Measurements from ENCODE around the gene INKA2.

Gene INKA2

DNA sequence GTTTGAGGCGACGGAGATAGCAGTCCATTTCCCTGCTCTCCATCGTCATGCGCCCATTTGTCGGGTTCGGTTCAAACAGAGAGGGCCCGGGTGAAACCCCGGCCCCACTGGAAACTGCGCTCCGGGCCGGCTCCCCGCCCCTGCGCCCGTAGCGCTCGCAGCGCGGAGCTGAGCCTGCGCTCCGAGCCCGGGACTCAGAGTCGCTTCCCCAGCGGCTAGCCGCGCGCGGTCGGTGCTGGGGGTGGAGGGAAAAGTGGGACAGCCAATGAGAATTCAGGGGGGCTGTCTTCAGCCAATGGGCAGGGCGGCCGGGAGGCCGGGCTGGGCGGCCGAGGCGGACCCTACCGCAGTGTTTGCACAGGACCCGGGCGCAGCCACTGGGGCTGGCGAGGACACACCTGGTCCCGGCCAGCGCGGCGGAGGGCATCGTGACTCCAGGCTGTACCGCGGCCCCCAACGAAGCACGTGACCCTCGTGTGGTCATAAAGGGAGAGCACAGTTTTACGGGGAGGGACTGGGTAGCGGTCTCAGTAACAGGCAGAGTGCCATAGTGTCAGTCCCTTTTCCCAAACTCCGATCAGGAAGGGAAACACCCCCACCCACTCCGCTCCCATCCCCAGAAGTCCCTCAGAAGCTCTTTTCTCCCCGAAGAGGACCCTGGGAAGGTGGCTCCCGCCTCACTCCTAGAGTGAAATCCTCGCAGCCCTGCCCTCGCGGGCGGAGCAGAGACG lies at the start of gene INKA2:
Gene INKA2, minus strand, starts transcription at position 202 of the 731 bp plus-strand sequence. Its CDS starts 153 bp downstream, at position 49.
- peak; percentile 48 to 92 (median 81) for DNase-seq

GRCh38 chr1:111786669-111787207 lies 47.5 kb upstream of the INKA2 start:
- DNase-seq = no peak

GRCh38 chr1:111784273-111784901 lies 45.2 kb upstream of the INKA2 start:
- no peak for DNase-seq

- DNase-seq = no peak
Measured at GRCh38 chr1:111779546-111779945, 40.4 kb upstream of the INKA2 start.

- DNase-seq = no peak
Measured at GRCh38 chr1:111778541-111779051, 39.4 kb upstream of the INKA2 start.

DNA sequence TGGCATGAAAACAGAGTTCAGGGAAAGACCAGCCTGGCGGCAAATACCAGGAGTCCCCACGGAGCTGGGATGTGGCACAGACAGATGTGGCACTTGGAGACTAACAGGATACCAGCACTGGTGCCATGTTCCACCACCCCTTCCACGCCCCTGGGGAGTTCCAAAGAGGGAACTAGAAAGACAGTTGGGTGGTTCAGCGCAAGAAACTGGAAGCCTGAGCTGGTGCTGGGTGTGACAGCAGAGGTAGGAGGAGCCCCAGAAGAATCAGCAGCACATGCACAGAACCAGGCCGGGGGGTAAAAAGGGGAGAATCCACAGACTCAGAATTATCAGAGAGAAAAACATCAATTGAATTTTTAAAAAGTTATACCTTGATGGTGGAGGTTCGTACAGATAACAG lies 38.9 kb upstream of the INKA2 start:
- no peak for DNase-seq

DNA sequence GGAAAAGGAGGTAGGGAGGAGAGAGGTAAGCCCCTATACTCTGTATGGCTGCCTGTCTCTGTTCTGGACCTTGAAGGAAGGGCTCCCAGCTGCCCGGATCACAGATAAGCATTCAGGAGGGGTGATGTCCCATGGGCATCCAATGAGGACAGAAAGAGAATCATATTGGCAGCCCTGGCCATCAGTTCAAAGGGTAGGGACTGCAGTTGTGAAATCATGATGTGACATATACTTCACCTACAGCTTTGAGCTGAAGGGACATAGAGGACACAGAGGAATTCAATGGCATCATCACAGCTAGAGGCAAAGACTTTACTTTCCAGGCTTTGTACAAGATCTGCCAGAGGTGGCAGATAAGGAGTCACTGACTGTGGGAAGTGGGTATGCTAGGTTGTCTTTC lies 38.1 kb upstream of the INKA2 start:
- no peak for DNase-seq

- no peak for DNase-seq
Measured at GRCh38 chr1:111776861-111777260, 37.7 kb upstream of the INKA2 start.

DNA sequence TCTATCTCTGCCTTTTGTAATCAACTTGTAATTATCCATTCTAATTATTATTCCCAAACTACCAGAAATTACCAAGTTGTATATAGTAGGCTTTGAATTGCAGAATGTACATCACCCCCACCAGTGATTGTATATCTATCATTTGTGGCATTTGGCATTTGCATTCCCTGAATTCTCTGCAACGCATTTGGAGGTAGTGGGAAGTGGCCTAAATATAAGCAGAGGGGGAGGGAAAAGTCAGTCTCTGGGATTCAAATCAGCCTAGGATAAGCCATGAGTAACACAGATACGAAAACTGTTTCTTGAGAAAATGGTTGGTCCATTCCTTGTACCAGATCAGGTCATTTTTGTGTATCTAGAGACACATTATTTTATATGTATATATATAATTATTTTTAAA lies 37.2 kb upstream of the INKA2 start:
- DNase-seq = no peak

DNA sequence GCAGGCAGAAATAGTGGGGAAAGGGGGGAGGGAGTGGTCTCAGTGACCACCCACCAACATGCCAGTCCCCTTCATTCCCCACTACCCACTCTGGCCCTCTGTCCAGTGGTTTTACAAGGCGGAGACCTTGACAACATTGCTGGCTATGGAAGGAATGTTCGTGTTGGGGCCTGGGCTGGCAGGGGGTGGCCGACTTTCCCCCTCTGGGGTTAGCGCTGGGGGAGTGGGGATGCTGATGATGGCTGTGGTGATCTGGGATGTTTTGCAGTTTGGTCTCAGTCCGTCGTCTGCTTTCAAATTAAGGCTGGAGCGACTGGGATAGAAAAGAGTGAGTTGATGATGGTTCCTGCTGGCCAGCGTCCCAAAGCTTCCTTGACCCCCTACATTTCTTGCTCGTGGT lies 36.8 kb upstream of the INKA2 start:
- DNase-seq = no peak

DNA sequence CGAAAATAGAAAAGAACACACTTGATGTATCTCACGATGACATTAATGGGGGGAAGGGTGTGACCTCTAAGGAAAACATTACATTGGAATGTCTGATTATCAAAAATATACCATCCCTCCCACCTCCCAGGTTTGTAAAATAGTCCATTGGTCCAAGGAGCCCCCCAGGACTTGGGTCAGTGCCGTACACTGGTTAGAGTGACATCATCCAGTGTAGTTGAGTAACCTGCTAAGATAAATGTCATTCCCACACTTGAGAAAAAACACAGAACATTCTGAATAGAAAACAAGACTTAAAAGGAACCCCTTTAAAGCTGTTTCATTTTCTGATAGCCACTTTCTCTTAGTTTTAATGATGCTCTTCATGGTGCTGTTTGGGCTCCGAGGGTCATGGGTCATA lies 31.7 kb upstream of the INKA2 start:
- no peak for DNase-seq

DNA sequence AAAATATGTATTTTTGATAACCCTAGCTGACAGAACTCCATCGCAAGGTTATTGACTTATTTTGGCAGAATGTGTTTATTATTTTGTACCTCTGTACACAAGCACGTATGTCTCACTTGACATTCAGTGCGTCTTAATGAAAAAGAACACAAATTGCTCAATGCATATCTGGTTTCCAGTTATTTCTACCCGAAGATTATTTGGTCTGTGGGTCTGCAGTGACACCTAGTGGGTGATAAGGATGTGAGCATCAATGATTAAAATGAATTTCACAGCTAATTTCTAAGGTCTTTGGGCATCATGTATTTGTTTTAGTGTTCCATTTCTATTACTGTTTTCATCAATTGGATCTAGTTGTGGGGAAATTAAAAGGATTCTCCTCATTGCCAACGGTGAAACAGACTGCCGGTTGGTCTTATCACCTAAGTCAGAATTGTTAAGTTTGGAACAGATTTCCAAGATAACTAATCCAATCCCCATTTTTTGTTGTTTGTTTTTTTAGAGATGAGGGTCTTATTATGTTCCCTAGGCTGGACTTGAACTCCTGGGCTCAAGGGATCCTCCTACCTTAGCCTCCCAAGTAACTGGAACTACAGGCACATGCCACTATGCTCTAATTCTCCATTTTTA lies 30.4 kb upstream of the INKA2 start:
- peak in 12 of 51 donors; percentile 4 to 41 (median 22) for DNase-seq

- no peak for DNase-seq
Measured at GRCh38 chr1:111768625-111769024, 29.4 kb upstream of the INKA2 start.

DNA sequence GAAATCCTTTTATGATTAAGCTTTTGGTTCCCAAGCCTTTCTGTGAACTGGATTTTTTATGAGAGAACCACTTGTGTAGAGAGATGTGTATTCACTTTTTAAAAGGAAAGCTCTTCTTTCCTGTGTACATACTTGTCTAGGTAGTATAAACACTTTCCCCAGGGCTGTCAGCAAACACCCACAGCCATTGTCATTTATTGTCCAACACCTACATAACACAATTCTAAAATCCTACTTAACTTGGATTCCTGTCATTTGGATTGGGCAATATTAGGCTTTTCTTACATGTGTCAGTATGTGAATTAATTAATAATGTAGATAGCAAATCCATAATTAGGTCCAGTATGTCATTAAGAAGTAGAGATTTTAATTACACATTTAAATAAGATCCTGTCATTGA lies 28.8 kb upstream of the INKA2 start:
- no peak for DNase-seq

DNA sequence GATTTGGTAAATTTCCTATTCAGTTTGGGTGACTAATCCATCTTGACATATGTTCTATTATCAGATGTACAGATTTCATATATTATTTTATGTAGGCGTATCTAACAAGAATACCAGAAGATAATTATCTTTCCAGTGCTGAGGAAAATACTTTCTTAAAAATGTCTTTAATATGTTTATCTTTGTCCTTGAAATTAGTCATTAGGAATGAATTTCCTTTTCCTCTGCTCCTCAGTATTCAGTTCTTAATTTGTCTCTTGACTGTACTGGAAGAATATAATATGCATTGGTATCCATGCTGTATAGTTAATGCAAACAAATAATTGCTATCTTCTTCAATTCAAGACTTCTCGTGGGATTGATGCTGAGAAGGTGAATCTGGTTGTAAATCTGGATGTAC lies 23.1 kb upstream of the INKA2 start:
- DNase-seq = no peak

GRCh38 chr1:111761717-111762116 lies 22.5 kb upstream of the INKA2 start:
- DNase-seq = no peak

- DNase-seq = no peak
Measured at GRCh38 chr1:111758373-111758772, 19.2 kb upstream of the INKA2 start.

DNA sequence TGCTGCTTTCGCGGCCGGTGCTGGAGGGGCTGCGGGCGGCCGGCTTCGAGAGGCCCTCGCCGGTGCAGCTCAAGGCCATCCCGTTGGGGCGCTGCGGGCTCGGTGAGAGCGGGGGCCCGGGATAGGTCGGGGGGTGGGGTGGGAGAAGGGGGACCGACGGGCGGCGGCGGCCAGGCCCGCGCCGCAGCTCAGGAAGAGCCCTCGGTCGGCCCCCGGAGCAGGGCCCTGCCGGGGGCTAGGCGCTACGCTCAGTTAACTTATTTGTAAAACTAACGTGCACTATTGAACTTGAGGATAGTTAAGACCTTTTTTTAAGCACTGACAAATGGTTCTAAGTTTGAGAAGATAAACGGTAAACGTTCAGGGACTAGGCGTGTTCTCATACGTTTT lies 16.9 kb upstream of the INKA2 start:
- DNase-seq = no peak

GRCh38 chr1:111755331-111756123 lies 16.3 kb upstream of the INKA2 start, which contains the start of gene DDX20:
Gene DDX20, plus strand, starts transcription at chr1:111755901. Its CDS starts 24 bp downstream, at chr1:111755925.
- peak; percentile 60 to 95 (median 88) for DNase-seq

- DNase-seq = peak in 15 of 51 donors; percentile 21 to 63 (median 40)
Measured at GRCh38 chr1:111754984-111755330, 15.8 kb upstream of the INKA2 start.

GRCh38 chr1:111751906-111752575 lies 12.8 kb upstream of the INKA2 start:
- DNase-seq = no peak

Data from hypothalamus (tissue), 51 donors.